ENCODE measurements around the gene CCDC154. TPM values are rescaled to one million over a fixed set of nuclear protein-coding genes. Genes with fewer than 3 reads are reported as not detected.

Gene CCDC154
- total and polyA plus RNA-seq, 2 experiments from 2014 or later: 0.31 TPM; not detected in 1

DNA sequence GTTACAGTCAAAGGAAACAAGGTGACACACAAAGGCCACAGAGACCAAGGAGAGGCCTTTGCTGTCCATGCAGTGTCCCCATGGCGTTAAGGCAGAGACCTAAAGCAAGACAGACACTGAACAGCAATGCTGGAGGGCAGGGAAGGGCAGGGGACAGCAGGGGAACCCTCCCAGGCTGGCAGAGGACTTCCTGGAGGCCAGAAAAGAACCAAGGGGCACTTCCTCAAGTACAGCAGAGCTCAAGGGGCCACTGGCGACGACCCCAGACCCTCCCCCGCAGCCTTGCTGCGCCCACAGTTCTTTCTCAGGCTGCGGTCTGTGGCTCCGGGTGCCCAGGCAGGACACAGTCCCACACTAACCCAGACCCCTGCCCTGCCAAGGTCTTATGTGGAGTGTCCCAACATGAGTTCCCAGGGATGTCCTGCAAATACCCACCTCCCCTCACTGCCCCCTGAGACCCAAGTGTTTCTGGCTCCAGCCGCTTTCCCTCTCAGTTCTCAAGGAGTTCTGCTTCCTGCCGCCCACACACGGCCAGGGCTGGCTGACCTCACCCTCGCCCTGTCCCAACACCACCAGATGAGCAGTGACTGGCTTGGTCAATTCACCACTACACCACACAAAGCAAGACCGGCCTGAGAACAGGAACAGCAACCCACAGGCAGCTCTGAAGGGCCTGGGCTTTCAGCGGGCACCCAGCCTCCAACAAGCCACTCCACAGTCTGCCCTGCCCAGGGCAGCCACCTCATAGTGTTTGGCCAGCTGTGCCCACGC, 26.3 kb upstream of the CCDC154 start:
- no peak for DNase-seq (ENCODE audit: low spot score)
- Histone ChIP-seq H3K79me2 (replicated peaks; ENCODE audit: insufficient read depth) (peaks cover 75% of the 10 kb centered on the region), H3K4me2 (no peak overlapping the region)

More for the DNA sequence above, 26.3 kb upstream of the CCDC154 start:
- H3K36me3 Mint-ChIP-seq (ENCODE audit: low read depth): peaks cover 3% of the 10 kb centered on the region
- Histone ChIP-seq H3K4me1 (ENCODE audit: insufficient read depth) (peaks cover 3% of the 10 kb centered on the region; the same call in 1 of the 2 replicates), H2AFZ (no peak overlapping the region), H4K20me1 (replicated peaks; ENCODE audit: insufficient read depth) (peaks cover 30% of the 10 kb centered on the region), H3K4me3 (no peak overlapping the region), H3K9me2 (ENCODE audit: insufficient read depth) (no peaks in the 10 kb centered on the region), H3F3A (replicated peaks; ENCODE audit: low read depth) (no peaks in the 10 kb centered on the region), H3K27ac (ENCODE audit: low read depth) (no peak overlapping the region), H3K36me3 (ENCODE audit: insufficient read depth) (no peaks in the 10 kb centered on the region), H3K27me3 (ENCODE audit: insufficient read depth) (no peaks in the 10 kb centered on the region)
- H3K9me3 Mint-ChIP-seq: peaks cover 4% of the 10 kb centered on the region; the same call in 2 of the 3 replicates
- H3K27me3 Mint-ChIP-seq (ENCODE audit: insufficient read depth, low read depth, poor library complexity): peaks cover 10% of the 10 kb centered on the region
- H3K4me3 Mint-ChIP-seq: no peak overlapping the region
- TF ChIP-seq STAT1 (IDR thresholded peaks at IDR 0.05; ENCODE audit: unreplicated experiment): no peak
- TF ChIP-seq, protein P1, sequence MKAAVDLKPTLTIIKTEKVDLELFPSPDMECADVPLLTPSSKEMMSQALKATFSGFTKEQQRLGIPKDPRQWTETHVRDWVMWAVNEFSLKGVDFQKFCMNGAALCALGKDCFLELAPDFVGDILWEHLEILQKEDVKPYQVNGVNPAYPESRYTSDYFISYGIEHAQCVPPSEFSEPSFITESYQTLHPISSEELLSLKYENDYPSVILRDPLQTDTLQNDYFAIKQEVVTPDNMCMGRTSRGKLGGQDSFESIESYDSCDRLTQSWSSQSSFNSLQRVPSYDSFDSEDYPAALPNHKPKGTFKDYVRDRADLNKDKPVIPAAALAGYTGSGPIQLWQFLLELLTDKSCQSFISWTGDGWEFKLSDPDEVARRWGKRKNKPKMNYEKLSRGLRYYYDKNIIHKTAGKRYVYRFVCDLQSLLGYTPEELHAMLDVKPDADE (IDR thresholded peaks at IDR 0.05): no peak
- TF ChIP-seq JUNB (IDR thresholded peaks at IDR 0.05; ENCODE audit: unreplicated experiment): no peak
- TF ChIP-seq, protein P2, sequence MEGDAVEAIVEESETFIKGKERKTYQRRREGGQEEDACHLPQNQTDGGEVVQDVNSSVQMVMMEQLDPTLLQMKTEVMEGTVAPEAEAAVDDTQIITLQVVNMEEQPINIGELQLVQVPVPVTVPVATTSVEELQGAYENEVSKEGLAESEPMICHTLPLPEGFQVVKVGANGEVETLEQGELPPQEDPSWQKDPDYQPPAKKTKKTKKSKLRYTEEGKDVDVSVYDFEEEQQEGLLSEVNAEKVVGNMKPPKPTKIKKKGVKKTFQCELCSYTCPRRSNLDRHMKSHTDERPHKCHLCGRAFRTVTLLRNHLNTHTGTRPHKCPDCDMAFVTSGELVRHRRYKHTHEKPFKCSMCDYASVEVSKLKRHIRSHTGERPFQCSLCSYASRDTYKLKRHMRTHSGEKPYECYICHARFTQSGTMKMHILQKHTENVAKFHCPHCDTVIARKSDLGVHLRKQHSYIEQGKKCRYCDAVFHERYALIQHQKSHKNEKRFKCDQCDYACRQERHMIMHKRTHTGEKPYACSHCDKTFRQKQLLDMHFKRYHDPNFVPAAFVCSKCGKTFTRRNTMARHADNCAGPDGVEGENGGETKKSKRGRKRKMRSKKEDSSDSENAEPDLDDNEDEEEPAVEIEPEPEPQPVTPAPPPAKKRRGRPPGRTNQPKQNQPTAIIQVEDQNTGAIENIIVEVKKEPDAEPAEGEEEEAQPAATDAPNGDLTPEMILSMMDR (conservative IDR thresholded peaks at IDR 0.05; ENCODE audit: low read depth in 2 of 2): no peak
- TF ChIP-seq, protein P3, sequence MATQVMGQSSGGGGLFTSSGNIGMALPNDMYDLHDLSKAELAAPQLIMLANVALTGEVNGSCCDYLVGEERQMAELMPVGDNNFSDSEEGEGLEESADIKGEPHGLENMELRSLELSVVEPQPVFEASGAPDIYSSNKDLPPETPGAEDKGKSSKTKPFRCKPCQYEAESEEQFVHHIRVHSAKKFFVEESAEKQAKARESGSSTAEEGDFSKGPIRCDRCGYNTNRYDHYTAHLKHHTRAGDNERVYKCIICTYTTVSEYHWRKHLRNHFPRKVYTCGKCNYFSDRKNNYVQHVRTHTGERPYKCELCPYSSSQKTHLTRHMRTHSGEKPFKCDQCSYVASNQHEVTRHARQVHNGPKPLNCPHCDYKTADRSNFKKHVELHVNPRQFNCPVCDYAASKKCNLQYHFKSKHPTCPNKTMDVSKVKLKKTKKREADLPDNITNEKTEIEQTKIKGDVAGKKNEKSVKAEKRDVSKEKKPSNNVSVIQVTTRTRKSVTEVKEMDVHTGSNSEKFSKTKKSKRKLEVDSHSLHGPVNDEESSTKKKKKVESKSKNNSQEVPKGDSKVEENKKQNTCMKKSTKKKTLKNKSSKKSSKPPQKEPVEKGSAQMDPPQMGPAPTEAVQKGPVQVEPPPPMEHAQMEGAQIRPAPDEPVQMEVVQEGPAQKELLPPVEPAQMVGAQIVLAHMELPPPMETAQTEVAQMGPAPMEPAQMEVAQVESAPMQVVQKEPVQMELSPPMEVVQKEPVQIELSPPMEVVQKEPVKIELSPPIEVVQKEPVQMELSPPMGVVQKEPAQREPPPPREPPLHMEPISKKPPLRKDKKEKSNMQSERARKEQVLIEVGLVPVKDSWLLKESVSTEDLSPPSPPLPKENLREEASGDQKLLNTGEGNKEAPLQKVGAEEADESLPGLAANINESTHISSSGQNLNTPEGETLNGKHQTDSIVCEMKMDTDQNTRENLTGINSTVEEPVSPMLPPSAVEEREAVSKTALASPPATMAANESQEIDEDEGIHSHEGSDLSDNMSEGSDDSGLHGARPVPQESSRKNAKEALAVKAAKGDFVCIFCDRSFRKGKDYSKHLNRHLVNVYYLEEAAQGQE (IDR thresholded peaks at IDR 0.05; ENCODE audit: unreplicated experiment): no peak
- TF ChIP-seq EZH2 (IDR thresholded peaks at IDR 0.05; ENCODE audit: low read depth, unreplicated experiment): no peak
- peaks cover 11% of the 10 kb centered on the region for H3K4me1 Mint-ChIP-seq
- ATAC-seq: no peak
- H3K27ac Mint-ChIP-seq: no peak overlapping the region

Measured in GM23338 (cell line).